ENCODE results near the gene MLC1.

Gene MLC1

GRCh38 chr22:50098052-50098451 is 12.8 kb upstream of the MLC1 start:
- Histone ChIP-seq H3K9me3 (ENCODE audit: insufficient read depth, low read depth, low read length) (no peaks in the 10 kb centered on the region), H3K4me1 (ENCODE audit: insufficient read depth, low read length, poor library complexity, severe bottlenecking) (peaks cover 13% of the 10 kb centered on the region), H3K36me3 (ENCODE audit: insufficient read depth, low read length) (no peaks in the 10 kb centered on the region), H3K79me2 (ENCODE audit: insufficient read depth, low read length) (no peaks in the 10 kb centered on the region), H2AFZ (ENCODE audit: low read length) (no peak overlapping the region), H3F3A (ENCODE audit: low read depth) (no peaks in the 10 kb centered on the region), H3K9me2 (replicated peaks; ENCODE audit: low read depth, low read length) (no peaks in the 10 kb centered on the region), H3K4me2 (ENCODE audit: low read depth, low read length, poor library complexity, severe bottlenecking) (no peak overlapping the region), H3K27me3 (ENCODE audit: insufficient read depth, low read length, poor library complexity, severe bottlenecking) (no peaks in the 10 kb centered on the region), H3K9ac (ENCODE audit: low read depth, low read length, poor library complexity, severe bottlenecking) (no peak overlapping the region), H3K4me3 (ENCODE audit: low read length, poor library complexity, severe bottlenecking) (no peak overlapping the region), H4K20me1 (ENCODE audit: insufficient read depth, low read length, poor library complexity, severe bottlenecking) (no peaks in the 10 kb centered on the region)
- TF ChIP-seq EZH2phosphoT487 (IDR thresholded peaks at IDR 0.05; ENCODE audit: borderline replicate concordance), result no peak

GRCh38 chr22:50092342-50092741 is 7.1 kb upstream of the MLC1 start:
- Histone ChIP-seq H3K36me3 (ENCODE audit: insufficient read depth, low read length) (no peaks in the 10 kb centered on the region), H3K9me2 (replicated peaks; ENCODE audit: low read depth, low read length) (no peaks in the 10 kb centered on the region), H2AFZ (ENCODE audit: low read length) (no peak overlapping the region), H3K4me3 (ENCODE audit: low read length, poor library complexity, severe bottlenecking) (no peak overlapping the region), H3K9ac (ENCODE audit: low read depth, low read length, poor library complexity, severe bottlenecking) (no peak overlapping the region), H3K4me1 (ENCODE audit: insufficient read depth, low read length, poor library complexity, severe bottlenecking) (no peaks in the 10 kb centered on the region), H3K27me3 (ENCODE audit: insufficient read depth, low read length, poor library complexity, severe bottlenecking) (no peaks in the 10 kb centered on the region), H3K9me3 (ENCODE audit: insufficient read depth, low read depth, low read length) (no peaks in the 10 kb centered on the region; the same call in 1 of the 2 replicates), H3F3A (ENCODE audit: low read depth) (no peaks in the 10 kb centered on the region), H4K20me1 (ENCODE audit: insufficient read depth, low read length, poor library complexity, severe bottlenecking) (no peaks in the 10 kb centered on the region), H3K4me2 (ENCODE audit: low read depth, low read length, poor library complexity, severe bottlenecking) (no peak overlapping the region), H3K79me2 (ENCODE audit: insufficient read depth, low read length) (no peaks in the 10 kb centered on the region)
- TF ChIP-seq CTCF (conservative IDR thresholded peaks at IDR 0.05; ENCODE audit: low read length) (no peak), EZH2phosphoT487 (IDR thresholded peaks at IDR 0.05; ENCODE audit: borderline replicate concordance) (no peak)

GRCh38 chr22:50091092-50091768 is 6.0 kb upstream of the MLC1 start:
- Histone ChIP-seq H3K79me2 (ENCODE audit: insufficient read depth, low read length) (no peaks in the 10 kb centered on the region), H3K27me3 (ENCODE audit: insufficient read depth, low read length, poor library complexity, severe bottlenecking) (no peaks in the 10 kb centered on the region), H3K4me2 (ENCODE audit: low read depth, low read length, poor library complexity, severe bottlenecking) (no peak overlapping the region), H3F3A (ENCODE audit: low read depth) (0 out of 2 replicates have a peak, but pooled peaks cover 3% of the 10 kb centered on the region), H2AFZ (ENCODE audit: low read length) (no peak overlapping the region), H3K9ac (ENCODE audit: low read depth, low read length, poor library complexity, severe bottlenecking) (no peak overlapping the region), H3K36me3 (ENCODE audit: insufficient read depth, low read length) (no peaks in the 10 kb centered on the region), H3K9me3 (ENCODE audit: insufficient read depth, low read depth, low read length) (peaks cover 3% of the 10 kb centered on the region; the same call in 1 of the 2 replicates), H3K9me2 (replicated peaks; ENCODE audit: low read depth, low read length) (no peaks in the 10 kb centered on the region), H3K4me1 (ENCODE audit: insufficient read depth, low read length, poor library complexity, severe bottlenecking) (no peaks in the 10 kb centered on the region), H4K20me1 (ENCODE audit: insufficient read depth, low read length, poor library complexity, severe bottlenecking) (no peaks in the 10 kb centered on the region), H3K4me3 (ENCODE audit: low read length, poor library complexity, severe bottlenecking) (no peak overlapping the region)
- TF ChIP-seq EZH2phosphoT487 (IDR thresholded peaks at IDR 0.05; ENCODE audit: borderline replicate concordance), result no peak
- no peak for TF ChIP-seq CTCF (conservative IDR thresholded peaks at IDR 0.05; ENCODE audit: low read length)

GRCh38 chr22:50090412-50090714 is 5.1 kb upstream of the MLC1 start:
- Histone ChIP-seq H2AFZ (ENCODE audit: low read length) (no peak overlapping the region), H4K20me1 (ENCODE audit: insufficient read depth, low read length, poor library complexity, severe bottlenecking) (no peaks in the 10 kb centered on the region), H3F3A (ENCODE audit: low read depth) (0 out of 2 replicates have a peak, but pooled peaks cover 3% of the 10 kb centered on the region), H3K9ac (ENCODE audit: low read depth, low read length, poor library complexity, severe bottlenecking) (no peak overlapping the region), H3K27me3 (ENCODE audit: insufficient read depth, low read length, poor library complexity, severe bottlenecking) (no peaks in the 10 kb centered on the region), H3K9me2 (replicated peaks; ENCODE audit: low read depth, low read length) (no peaks in the 10 kb centered on the region), H3K36me3 (ENCODE audit: insufficient read depth, low read length) (no peaks in the 10 kb centered on the region), H3K4me1 (ENCODE audit: insufficient read depth, low read length, poor library complexity, severe bottlenecking) (no peaks in the 10 kb centered on the region), H3K4me3 (ENCODE audit: low read length, poor library complexity, severe bottlenecking) (no peak overlapping the region), H3K79me2 (ENCODE audit: insufficient read depth, low read length) (no peaks in the 10 kb centered on the region), H3K9me3 (ENCODE audit: insufficient read depth, low read depth, low read length) (peaks cover 3% of the 10 kb centered on the region; the same call in 1 of the 2 replicates), H3K4me2 (ENCODE audit: low read depth, low read length, poor library complexity, severe bottlenecking) (no peak overlapping the region)
- TF ChIP-seq CTCF (conservative IDR thresholded peaks at IDR 0.05; ENCODE audit: low read length) (no peak), EZH2phosphoT487 (IDR thresholded peaks at IDR 0.05; ENCODE audit: borderline replicate concordance) (no peak)
